HCT116 (cell line): Measurements from ENCODE around the gene FAM193B. TPM values are rescaled to one million over a fixed set of nuclear protein-coding genes. Genes with fewer than 3 reads are reported as not detected.

Experiments
- ATAC-seq: fragments of 200-7000 bp; cut with Tn5 transposase; 2 replicates; pipeline ENCODE4 v1.9.1; 2020; ENCODE audit warnings: mild to moderate bottlenecking, moderate library complexity
- BruUV-seq: library from RNA; stranded (reverse); fragments of 400-500 nt; replicated peaks from 2 replicates; lab custom pipeline; 2021; lab: Mats Ljungman, UMichigan
- CTCF ChIA-PET: fragments of 300-600 bp; sonication (Branson Sonifier 250); formaldehyde crosslinking; loops from one replicate; lab custom pipeline; 2021; ENCODE audit warnings: antibody characterized with exemption; lab: Charles Lee
- POLR2A ChIA-PET: fragments of 300-600, 350-600 bp; sonication (Branson Sonifier 250); formaldehyde crosslinking; loops from one replicate; lab custom pipeline; 2021; ENCODE audit warnings: antibody characterized with exemption; lab: Charles Lee
- RAD21 ChIA-PET, 2 experiments: fragments of 300-600 bp; sonication (Branson Sonifier 250); formaldehyde crosslinking; loops; one replicate each; lab custom pipeline; 2023; ENCODE audit warnings: low total read pairs in 2 of 2; ENCODE audit not compliant: uncharacterized antibody in 2 of 2, unreplicated experiment in 2 of 2, low non-redundant PET in 1 of 2; lab: Charles Lee
- DNase-seq: peaks from one replicate; pipeline ENCODE4 v3.0.0-alpha.2; 2010; ENCODE audit warnings: low read depth, low spot score
- H2AFZ ChIP-seq: fragments of 200-600 bp; shearing (Covaris generic), sonication (generic); 2 replicates; pipeline ENCODE4 v1.6.1; 2017; ENCODE audit warnings: low read depth, mixed run types, mixed read lengths, antibody characterized with exemption, low read length; ENCODE audit not compliant: poor library complexity, severe bottlenecking
- H3K27ac ChIP-seq: 2 replicates; pipeline ENCODE4 v1.5.1; 2012; ENCODE audit warnings: low read depth, low read length
- H3K27me3 ChIP-seq: fragments of 200-600 bp; sonication (generic); 2 replicates; pipeline ENCODE4 v1.6.1; 2016; ENCODE audit warnings: mixed run types, low read length, mixed read lengths; ENCODE audit not compliant: insufficient read depth
- H3K36me3 ChIP-seq, 2 experiments: fragments of 200-500 bp in 1 of 2; fragments of 200-600 bp in 1 of 2; sonication (Bioruptor generic) in 1 of 2; sonication (generic) in 1 of 2; 2 replicates each; pipeline versions ENCODE4 v1.5.1 to v1.6.1; 2014 to 2016; ENCODE audit warnings: low read length in 2 of 2, inconsistent platforms in 1 of 2, mixed read lengths in 1 of 2, mixed run types in 1 of 2; ENCODE audit not compliant: insufficient read depth in 2 of 2, control insufficient read depth in 1 of 2
- H3K4me1 ChIP-seq, 2 experiments: fragments of 200-600 bp in 1 of 2; sonication (generic) in 1 of 2; 2 replicates each; pipeline versions ENCODE4 v1.5.1 to v1.6.1; 2012 to 2017; ENCODE audit warnings: low read length in 2 of 2, inconsistent platforms in 1 of 2, mild to moderate bottlenecking in 1 of 2, mixed read lengths in 1 of 2, mixed run types in 1 of 2, moderate library complexity in 1 of 2; ENCODE audit not compliant: insufficient read depth in 2 of 2, control insufficient read depth in 1 of 2
- H3K4me2 ChIP-seq: fragments of 200-600 bp; sonication (generic); 2 replicates; pipeline ENCODE4 v1.6.1; 2017; ENCODE audit warnings: mixed run types, low read length, mixed read lengths
- H3K4me3 ChIP-seq, 2 experiments: fragments of 200-600 bp in 1 of 2; sonication (generic) in 1 of 2; replicated peaks in 1 of 2; 2 replicates each; pipeline ENCODE4 v1.5.1; 2011 to 2016; ENCODE audit warnings: low read length in 2 of 2, control low read depth in 1 of 2, low read depth in 1 of 2, mild to moderate bottlenecking in 1 of 2, mixed read lengths in 1 of 2, mixed run types in 1 of 2
- H3K79me2 ChIP-seq: fragments of 200-600 bp; sonication (generic); 2 replicates; pipeline ENCODE4 v1.6.1; 2017; ENCODE audit warnings: mild to moderate bottlenecking, mixed run types, low read length, moderate library complexity, mixed read lengths; ENCODE audit not compliant: insufficient read depth
- H3K9ac ChIP-seq: fragments of 200-600 bp; sonication (generic); 2 replicates; pipeline ENCODE4 v1.6.1; 2016; ENCODE audit warnings: low read length, mixed read lengths
- H3K9me2 ChIP-seq: fragments of 200-600 bp; sonication (generic), shearing (Covaris generic); 2 replicates; pipeline ENCODE4 v1.6.1; 2017; ENCODE audit warnings: mixed run types, mild to moderate bottlenecking, moderate library complexity; ENCODE audit not compliant: insufficient read depth
- H3K9me3 ChIP-seq, 2 experiments: fragments of 200-500 bp in 1 of 2; fragments of 200-600 bp in 1 of 2; sonication (Bioruptor generic) in 1 of 2; sonication (generic) in 1 of 2; 2 replicates each; pipeline ENCODE4 v1.6.1; 2014 to 2017; ENCODE audit warnings: low read length in 2 of 2, mixed read lengths in 2 of 2, inconsistent platforms in 1 of 2, low read depth in 1 of 2, mild to moderate bottlenecking in 1 of 2, mixed run types in 1 of 2, moderate library complexity in 1 of 2; ENCODE audit not compliant: control insufficient read depth in 1 of 2, insufficient read depth in 1 of 2
- H4K20me1 ChIP-seq: fragments of 200-600 bp; sonication (generic), shearing (Covaris generic); 2 replicates; pipeline ENCODE4 v1.6.1; 2017; ENCODE audit warnings: mixed run types, mild to moderate bottlenecking, moderate library complexity; ENCODE audit not compliant: insufficient read depth
- ATF3 ChIP-seq: IDR thresholded peaks from 2 replicates; pipeline ENCODE4 v1.6.1; 2012
- FOSL1 ChIP-seq: IDR thresholded peaks from 2 replicates; pipeline ENCODE4 v1.6.1; 2012; ENCODE audit warnings: low read depth
- MAX ChIP-seq: IDR thresholded peaks from 2 replicates; pipeline ENCODE4 v1.6.1; 2012
- POLR2A ChIP-seq: IDR thresholded peaks from 2 replicates; pipeline ENCODE4 v1.7.0; 2011; ENCODE audit warnings: borderline replicate concordance; ENCODE audit not compliant: insufficient read depth, insufficient read length; ENCODE audit errors: extremely low read depth
- POLR2AphosphoS5 ChIP-seq: IDR thresholded peaks from 2 replicates; pipeline ENCODE4 v1.6.1; 2011; ENCODE audit warnings: mild to moderate bottlenecking, low read depth, low read length, moderate library complexity
- SIN3A ChIP-seq: IDR thresholded peaks from 2 replicates; pipeline ENCODE4 v1.6.1; 2012; ENCODE audit warnings: low read depth
- SRF ChIP-seq: IDR thresholded peaks from 2 replicates; pipeline ENCODE4 v1.6.1; 2012; ENCODE audit warnings: low read depth
- TCF7L2 ChIP-seq: IDR thresholded peaks from 2 replicates; pipeline ENCODE4 v1.7.0; 2011; ENCODE audit warnings: borderline replicate concordance, inconsistent platforms; ENCODE audit not compliant: insufficient read depth, insufficient read length; ENCODE audit errors: extremely low read depth
- YY1 ChIP-seq: IDR thresholded peaks from 2 replicates; pipeline ENCODE4 v1.6.1; 2011; ENCODE audit warnings: low read length, low read depth, moderate library complexity, mild to moderate bottlenecking; ENCODE audit not compliant: insufficient replicate concordance; ENCODE audit errors: extremely low read depth
- ZBTB33 ChIP-seq: IDR thresholded peaks from 2 replicates; pipeline ENCODE4 v1.6.1; 2011; ENCODE audit warnings: mild to moderate bottlenecking, low read length, moderate library complexity; ENCODE audit not compliant: insufficient replicate concordance; ENCODE audit errors: extremely low read depth
- ZFX ChIP-seq: fragments of 450-650 bp; IDR thresholded peaks from 2 replicates; pipeline ENCODE4 v1.6.1; 2017
- ZNF274 ChIP-seq: fragments of 200-500 bp; sonication (Bioruptor generic); IDR thresholded peaks from 2 replicates; pipeline ENCODE4 v1.6.1; 2014; ENCODE audit warnings: mild to moderate bottlenecking, low read depth, low read length, inconsistent platforms
- intact Hi-C: fragments of 100-400 bp; cut with micrococcal nuclease; formaldehyde crosslinking; loops from 2 replicates; pipeline ENCODE4 v1.10.0; 2022
- total RNA-seq: library from RNA; stranded (reverse); gene quantifications from one replicate; pipeline ENCODE4 v1.2.1, GENCODE V29; 2021; ENCODE audit not compliant: unreplicated experiment

Gene FAM193B
- total RNA-seq, 1 experiment from 2014 or later = 54.0 TPM

- no TSS peak for BruUV-seq
- Histone ChIP-seq H3K27me3 (no peaks in the 10 kb centered on the region), H3K79me2 (peaks cover 21% of the 10 kb centered on the region), H3K9me3 (no peaks in the 10 kb centered on the region), H3K9me2 (no peaks in the 10 kb centered on the region), H2AFZ (no peak overlapping the region), H3K4me1 (peaks cover 21 to 42% of the 10 kb centered on the region in 2 experiments), H3K4me3 (peak overlapping the region; percentile 88 to 90), H3K36me3 (peaks cover 1 to 6% of the 10 kb centered on the region in 2 experiments; a peak in 2 of 4 replicates), H3K27ac (peak overlapping the region; percentile 76), H3K9ac (peak overlapping the region; percentile 84), H4K20me1 (no peaks in the 10 kb centered on the region), H3K4me2 (peak overlapping the region; percentile 87)
- RAD21 ChIA-PET = no interaction called here
- DNase-seq (no peak), ATAC-seq (no peak)
- POLR2A ChIA-PET = interaction anchor here (0.8 kb wide), 1 partner anchor 103 kb away, joined by 3 read pairs; the partner anchor contains the start of gene PDLIM7
- CTCF ChIA-PET = no interaction called here
- TF ChIP-seq ZNF274 (no peak), MAX (no peak), POLR2A (no peak), SRF (no peak), FOSL1 (no peak), ATF3 (no peak)
- intact Hi-C loops = loop anchor here (2.0 to 5.0 kb wide), 5 partner anchors 40 to 552 kb away; partner anchors contain the start of genes DDX41, NHP2 and PDLIM7
Observed at GRCh38 chr5:177600508-177601018, 46.2 kb upstream of the FAM193B start.

- Histone ChIP-seq H3K36me3 (peaks cover 8 to 12% of the 10 kb centered on the region in 2 experiments; a peak in 3 of 4 replicates), H3K9me3 (no peaks in the 10 kb centered on the region), H3K9me2 (no peaks in the 10 kb centered on the region), H3K4me1 (peaks cover 19 to 39% of the 10 kb centered on the region in 2 experiments), H3K4me3 (peak within 1 kb of the TSS; percentile 88 to 90), H3K27me3 (no peaks in the 10 kb centered on the region), H2AFZ (no peak within 1 kb of the TSS), H3K9ac (peak within 1 kb of the TSS; percentile 84), H3K27ac (peak within 1 kb of the TSS; percentile 76), H3K79me2 (peaks cover 16% of the 10 kb centered on the region), H4K20me1 (no peaks in the 10 kb centered on the region), H3K4me2 (peak within 1 kb of the TSS; percentile 87)
- intact Hi-C loops = loop anchor here (2.0 to 5.0 kb wide), 5 partner anchors 39 to 552 kb away; partner anchors contain the start of genes DDX41, NHP2 and PDLIM7
- BruUV-seq = no TSS peak
- CTCF ChIA-PET = no interaction called here
- POLR2A ChIA-PET = no interaction called here
- no peak for DNase-seq
- RAD21 ChIA-PET = no interaction called here
- ATAC-seq = peak; percentile 83
- TF ChIP-seq YY1 (peak; percentile 89), ZFX (peak; percentile 93), SIN3A (no peak), ZBTB33 (peak; percentile 74), POLR2AphosphoS5 (peak; percentile 96), TCF7L2 (peak; percentile 51), POLR2A (peak; percentile 74)
Observed at GRCh38 chr5:177599731-177600507, 45.6 kb upstream of the FAM193B start, which contains the start of gene B4GALT7. TSS of gene B4GALT7 (plus strand) at chr5:177600132. CDS start at chr5:177600211, 79 bp downstream.
